Kidney capillary endothelial cell (primary cell): Measurements from ENCODE around the gene PBRM1.
"Not testable (repeated sequence)": the region's sequence is repeated elsewhere in the genome, so short reads cannot be mapped to it uniquely, and the experiment has no call there.

Source experiments
- DNase-seq: peaks from one replicate; pipeline ENCODE4 v3.0.0-alpha.2; 2018; ENCODE audit warnings: low spot score

The PBRM1 gene

DNA sequence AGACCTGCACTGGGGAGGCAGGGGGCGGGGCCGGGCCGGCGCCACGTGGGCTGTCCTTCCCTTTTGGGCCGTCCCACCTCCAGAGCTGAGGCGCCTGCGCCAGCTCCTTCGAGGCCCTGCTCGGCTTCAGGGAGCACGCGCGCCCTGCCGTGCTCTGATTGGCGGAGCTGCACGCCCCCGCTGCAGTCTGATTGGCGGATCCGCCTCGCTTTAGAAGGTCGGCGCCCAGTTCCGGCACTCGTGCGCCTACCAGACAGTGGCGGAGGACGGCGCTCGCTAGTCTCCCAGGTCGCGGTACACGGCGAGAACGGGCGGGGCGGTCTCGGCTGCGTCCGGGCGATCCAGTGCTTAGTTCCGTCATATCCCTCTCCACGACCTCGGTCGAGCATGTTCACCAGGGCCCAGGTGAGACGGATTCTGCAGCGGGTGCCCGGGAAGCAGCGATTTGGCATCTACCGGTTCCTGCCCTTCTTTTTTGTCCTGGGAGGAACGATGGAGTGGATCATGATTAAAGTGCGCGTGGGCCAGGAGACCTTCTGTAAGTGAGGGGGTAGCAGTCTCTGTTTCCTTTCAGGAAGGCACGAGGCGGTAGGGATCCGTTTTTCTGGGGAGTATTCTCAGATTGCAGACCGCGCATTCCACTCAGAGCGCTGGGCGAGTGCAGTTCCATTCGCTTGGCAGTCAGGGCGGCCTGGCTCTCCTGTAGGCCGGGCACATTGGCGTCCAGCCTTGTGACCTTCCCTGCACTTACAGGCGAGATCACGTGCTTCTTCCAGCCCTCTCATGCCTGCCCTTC is 149.1 kb downstream of the PBRM1 start, which contains the start of gene UQCC5:
TSS of gene UQCC5 (plus strand) at position 237 of the 796 bp plus-strand sequence. CDS start at position 388, 151 bp downstream.
- peak; percentile 100 for DNase-seq

DNA sequence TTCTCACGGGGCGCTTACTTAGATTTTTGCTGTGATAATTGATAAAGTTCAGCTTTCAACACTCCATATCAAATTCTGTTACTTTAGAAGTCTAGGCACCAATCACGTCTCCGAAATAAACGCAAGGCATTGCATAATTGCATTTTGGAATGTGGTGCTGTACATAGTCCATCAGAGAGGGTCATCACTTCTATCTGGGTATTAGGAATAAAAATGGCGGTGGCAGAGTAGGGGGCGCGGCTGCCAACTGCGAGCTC is 149.7 kb downstream of the PBRM1 start:
- no peak for DNase-seq

DNA sequence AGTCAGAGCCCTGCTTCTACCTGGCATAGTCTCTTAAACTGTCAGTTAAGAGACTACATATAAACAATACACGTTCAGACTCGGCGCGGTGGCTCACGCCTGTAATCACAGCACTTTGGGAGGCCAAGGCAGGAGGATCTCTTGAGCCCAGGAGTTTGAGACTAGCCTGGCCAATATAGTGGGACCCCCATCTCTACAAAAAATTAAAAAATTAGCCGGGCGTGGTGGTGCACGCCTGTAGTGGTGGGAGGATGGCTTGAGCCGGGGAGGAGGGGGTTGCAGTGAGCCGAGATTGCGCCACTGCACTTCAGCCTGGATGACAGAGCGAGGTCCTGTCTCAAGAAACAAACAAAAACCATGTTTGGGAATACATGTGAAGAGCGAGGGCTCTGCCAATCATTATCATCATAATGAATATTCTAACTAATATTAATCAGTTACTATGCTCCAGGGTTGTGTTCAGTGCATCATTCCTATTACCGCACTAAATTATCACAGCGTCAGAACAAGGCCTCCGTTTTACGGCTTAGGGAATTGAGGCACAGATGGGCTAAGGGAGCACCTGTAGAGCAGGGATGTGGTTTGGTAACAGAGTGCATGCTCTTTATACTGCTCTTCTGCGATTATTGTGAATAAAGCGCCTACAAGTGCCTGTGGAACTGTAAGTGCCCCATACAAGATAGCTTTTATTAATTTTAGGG is 150.2 kb downstream of the PBRM1 start:
- no peak for DNase-seq

DNA sequence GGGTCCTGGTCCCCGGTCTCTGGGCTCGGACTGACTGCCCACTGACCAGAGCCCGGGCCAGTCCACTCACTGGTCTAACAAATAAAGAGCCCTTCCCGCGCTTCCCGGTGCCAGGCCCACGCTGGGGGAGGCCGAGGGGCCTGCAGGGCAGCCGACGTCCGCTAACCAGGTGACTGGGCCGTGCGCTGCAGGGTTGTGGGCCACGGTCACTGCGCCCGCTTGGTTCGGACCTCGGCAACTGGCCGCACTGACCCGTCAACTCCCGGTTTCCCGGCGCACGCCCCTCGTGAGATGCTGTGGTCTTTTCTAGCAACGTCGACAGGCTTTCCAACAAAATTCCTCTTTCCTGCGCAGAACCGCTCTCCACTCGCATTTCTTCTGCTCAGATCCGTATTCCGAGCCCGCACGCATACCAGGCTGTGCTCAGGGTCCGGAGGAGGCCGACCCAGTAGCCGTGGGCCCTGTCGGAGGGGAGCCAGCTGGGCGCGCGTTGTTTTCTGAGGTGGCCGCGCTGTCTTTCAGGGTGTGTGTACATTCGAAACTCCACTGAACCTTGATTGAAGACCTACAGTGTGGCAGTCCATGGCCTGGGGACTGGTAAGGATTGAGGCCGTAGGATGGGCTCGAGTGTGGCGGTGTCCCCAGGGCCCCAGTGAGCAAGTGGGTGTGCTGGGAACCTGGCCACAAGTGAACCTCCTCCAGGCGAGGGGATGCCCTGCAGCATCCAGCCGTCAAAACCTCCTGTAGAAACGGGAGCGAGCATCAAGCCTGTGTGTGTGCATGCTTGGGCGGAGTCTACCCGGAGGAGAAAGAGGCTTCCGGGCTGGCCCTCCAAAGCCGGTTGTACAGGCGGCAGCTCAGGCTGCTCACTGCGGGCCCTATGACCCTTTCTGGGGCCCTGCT is 151.2 kb downstream of the PBRM1 start:
- DNase-seq, result no peak

DNA sequence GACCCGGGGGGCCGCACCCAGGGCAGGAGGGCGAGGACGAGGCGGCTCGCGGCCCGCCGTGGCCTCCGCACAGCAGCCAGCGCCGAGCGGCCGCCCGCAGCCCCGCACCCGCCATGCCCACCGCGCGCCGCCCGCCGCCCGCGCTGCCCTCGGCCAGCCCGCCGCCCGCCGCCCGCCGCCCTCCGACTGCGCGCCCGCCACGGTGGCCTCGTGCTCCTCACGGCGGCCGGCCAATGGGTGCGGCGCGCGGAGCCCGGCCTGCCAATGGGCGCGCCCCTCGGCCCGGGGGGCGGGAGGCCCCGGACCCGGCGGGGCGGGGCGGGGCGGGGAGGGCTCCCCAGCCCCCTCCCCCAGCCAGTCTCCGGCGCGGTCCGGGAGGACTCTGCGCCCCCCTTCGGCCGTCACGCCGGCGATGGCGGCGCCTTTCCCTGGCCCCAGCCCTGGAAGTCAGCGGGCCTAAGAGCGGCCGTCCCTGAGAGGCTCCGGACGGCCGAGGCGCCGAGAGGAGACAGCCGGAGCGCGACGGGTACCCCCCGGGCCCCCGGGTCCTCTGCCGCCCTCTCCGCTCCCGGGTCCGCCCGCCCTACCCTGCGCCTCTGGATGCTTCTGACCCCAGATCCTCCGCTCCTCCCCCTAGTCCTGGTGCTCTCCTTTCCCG is 152.0 kb downstream of the PBRM1 start, which contains the start of gene NT5DC2:
TSS of gene NT5DC2 (minus strand) at position 235 of the 658 bp plus-strand sequence. CDS start at position 115, 120 bp downstream.
- peak; percentile 68 for DNase-seq

DNA sequence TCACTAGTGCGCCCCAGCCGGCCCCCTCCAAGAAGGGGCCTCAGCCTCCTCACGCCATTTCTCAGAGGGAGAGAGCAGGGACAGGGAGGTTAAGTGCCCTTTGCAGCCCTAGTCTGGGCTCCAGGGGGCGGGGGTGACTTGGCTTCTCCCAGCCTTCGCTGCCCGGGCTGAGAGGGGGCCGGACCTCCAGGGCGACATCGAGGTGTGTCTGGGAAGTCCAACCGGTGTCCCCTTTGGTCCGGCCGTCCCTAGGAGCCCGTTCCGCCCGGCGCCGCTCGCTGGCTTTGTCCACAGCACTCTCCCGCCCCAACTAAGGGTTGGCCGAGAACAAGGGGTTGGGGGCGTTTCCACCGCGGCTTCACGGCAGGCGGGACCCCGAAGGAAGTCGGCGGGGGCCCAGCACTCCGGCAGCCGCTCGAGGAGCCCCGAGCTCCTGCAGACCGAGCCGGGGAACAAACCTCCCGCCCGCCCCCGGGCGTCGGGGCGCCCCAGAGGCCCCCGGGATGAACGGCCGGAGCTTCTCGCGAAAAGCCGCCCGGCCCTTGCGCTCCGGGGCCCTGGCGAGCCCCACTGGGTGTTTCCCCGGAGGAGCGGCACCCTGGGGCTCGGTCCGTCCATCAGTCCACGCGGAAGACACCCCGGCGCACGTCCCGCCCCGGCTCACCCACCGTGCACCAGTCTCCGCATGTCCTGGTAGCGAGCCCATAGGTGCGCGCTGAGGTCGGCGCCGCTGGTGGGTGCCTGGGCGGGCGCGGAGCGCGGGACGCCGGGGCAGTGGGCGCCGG is 152.7 kb downstream of the PBRM1 start:
- DNase-seq, result no peak

DNA sequence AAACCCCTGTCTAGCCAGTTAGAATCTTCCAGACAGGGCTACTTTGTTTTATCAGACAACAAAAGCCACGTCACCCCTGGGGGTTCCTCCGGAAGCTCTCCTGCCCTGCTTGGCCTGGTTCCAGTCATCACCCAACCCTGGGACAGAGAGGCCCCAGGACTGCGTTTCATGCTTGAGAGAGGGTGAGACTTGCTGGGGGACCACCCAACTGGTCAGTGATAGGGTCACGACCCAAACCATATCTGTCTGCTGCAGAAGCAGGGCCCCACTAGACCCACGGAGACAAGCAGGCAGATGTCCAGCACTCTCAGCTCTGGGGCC is 153.2 kb downstream of the PBRM1 start:
- peak; percentile 94 for DNase-seq

DNA sequence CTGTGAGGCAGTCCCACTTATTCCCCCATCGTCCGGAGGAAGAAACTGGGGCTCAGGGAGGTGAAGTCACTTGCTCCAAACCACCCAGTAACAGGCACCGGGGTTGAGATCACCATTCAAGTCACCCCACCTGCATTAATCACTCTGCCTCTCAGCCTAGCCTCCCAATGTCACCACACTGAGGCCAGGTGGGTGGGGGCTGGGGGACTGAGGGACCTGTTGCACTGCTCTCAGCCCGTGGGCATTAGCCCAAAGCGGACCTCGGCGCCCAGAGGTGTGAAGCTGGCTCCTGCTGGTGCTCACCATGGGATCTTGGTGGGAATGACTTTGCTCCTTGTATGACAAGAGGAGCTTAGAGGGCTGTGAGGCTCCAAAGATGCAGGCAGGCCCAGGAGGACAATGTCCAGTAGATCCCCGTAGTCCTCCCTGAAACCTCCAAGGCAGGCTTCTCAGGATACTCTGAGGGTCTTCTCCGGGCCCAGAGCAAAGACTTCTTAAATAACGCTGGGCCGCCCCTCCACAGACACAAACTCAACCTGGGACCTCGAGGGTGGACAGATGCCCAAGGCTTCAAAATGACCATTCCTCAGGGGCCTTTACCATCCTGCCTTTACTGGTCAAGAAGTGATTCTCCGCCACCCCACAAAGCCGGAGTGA is 153.7 kb downstream of the PBRM1 start:
- no peak for DNase-seq

DNA sequence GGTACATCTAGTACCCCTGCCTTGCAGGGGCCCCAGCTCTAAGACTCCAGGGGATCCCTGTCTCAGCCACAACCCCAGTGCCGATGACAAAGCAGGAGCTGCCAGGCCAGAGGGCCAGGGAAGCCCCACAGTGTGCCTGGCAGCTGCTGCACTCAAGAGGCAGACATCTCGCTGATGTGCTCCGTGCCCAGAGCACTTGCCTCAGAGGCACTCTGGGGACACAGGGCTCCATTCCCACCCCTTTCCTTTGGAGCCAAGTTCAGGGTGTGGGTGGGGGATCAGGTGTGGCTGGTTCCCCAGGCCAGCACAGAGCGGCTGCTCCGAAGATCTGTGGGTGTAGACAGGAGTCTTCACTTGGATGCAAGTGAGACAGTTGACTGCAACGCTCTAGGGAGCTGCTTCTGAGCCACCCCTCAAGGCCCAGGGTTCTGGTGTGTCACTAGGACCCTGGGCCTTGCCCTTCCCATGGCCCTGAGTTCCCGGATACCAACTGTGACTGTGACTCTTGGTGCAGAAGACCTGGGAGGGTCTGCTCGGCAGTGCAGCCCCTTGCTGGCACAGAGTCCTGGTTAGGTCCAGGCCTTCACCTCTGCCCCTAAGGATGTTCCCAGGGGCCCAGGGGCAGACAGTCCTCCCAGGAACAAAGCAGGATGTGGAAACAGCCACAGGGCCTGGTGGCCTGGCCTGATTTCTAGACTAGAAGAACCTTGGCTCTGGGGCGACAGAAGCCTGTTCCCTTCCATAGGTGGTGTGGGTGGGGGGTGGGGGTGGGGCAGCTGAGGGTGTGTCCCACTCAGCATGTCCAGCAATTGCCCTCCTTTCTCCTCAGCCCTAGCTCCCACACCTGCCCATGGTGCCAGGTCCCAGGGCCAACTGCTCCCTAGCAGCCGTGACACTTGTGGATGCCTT is 154.5 kb downstream of the PBRM1 start:
- no peak for DNase-seq

DNA sequence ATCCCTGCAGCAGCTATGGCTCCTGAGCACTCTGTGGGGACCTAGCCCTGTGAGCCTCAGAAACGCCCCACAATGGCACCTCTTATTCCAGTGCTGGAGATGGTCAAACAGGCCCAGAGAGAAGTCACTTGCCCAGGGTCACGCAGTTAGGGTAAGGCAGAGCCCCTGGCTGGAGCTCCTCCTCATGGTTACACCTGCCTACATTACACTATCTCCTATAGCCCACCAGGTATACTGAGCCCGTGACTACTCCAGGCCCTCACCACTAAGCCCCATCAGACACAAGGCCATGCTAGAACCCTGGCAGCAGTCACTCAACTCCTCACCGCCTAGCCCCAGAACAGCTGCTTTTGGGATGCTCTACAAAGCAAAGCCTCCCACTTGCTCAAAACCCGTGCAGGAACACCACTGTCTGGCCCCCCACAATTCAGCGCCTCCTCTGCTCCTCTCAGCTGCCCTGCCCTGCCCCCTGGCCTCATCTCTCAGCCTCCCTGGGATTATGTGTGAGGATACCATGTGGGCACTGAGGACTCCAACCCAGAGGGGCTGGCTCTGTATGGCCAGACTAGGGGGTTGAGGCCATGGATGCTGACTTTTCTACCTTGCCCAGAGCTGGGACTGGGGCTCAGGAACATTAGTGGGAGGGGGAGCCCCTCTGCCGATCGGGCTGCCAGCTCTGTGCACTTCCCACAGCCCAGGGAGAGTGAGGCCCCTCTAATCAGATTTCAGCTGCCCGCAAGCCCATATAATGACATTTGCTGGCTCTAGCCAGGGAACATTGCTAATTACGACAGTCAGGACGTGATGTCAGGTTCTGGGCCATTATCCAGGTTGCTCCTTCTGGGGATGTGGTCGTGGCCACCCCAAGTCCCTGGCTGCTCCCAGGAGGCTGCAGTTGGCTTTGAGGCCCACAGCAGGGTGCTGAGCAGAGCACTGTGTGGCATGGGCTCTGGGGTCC is 156.1 kb downstream of the PBRM1 start:
- DNase-seq, result no peak

DNA sequence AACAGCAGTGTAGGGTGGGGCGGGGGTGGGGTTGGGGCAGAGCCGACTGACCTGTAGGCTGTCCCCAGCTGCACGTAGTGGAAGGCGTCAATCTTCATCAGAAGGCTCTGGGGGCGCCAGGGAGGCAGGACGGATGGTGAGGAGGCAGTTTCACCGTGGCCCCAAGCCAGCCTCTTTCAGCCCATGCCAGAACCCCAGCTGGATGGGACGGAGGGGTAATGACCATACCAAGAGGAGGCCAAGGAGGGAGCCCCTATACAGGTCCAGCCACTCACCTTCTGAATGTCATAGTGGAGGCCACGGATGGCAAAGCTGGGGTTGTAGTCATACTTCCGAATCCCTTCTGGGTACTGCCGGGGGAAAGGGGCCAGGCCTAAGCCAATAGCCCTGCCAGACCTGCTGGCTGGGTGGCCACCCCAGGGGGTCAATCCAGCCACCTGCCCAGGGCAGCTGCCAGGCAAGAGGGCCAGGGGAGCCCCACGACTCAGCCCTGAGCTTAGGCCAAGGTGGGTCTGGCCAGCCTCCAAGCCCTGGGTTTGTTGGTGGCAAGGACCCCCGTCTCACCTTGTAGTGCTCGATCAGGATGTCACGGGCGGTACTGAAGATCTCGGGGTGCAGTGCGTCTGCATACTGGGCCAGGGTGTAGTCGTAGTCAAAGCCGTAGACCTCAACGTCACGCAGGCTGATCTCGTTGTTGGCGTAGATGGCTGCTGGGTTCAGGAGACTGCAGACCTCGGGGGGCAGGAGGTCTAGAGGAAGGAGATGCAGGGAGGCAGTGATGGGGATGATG is 156.9 kb downstream of the PBRM1 start:
- no peak for DNase-seq

DNA sequence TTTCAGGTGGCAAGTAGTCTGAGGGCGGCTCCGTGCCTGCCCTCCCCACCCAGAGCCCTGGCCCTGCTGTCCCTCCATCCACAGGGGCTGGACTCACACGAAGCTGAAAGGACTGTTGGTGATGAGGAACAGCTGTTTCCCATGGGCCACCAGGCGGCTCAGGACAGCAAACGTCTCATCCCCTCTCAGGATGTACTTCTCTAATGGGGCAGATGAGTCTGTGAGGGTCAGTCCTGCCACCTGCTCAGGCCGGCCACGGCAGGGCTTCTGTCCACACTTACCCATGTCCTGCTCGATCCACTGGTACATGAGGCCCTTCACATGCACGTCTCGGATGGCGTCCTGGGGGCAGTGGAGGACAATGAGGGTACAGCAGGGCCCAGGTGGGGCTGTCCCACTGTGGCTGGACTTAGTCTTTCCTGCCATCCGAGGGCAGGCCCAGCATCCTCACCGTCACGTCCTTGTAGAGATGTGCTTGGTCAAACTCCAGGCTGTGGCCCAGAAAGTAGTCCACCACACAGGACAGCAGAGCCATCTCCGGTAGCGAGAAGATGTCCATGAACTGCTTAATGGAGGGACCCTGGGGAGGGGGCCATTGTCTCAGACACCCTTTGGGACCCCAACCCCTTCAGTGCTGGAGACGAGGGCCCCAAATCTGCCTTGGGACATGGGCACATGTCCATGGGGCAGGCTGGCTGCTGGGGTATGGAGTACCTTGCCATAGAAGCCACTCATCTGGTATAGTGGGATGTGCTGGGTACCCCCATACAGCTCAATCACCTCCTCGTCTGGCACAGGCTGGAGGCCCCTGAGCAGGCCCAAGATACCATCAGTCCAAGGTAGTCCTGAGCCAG is 157.8 kb downstream of the PBRM1 start:
- DNase-seq, result no peak

DNA sequence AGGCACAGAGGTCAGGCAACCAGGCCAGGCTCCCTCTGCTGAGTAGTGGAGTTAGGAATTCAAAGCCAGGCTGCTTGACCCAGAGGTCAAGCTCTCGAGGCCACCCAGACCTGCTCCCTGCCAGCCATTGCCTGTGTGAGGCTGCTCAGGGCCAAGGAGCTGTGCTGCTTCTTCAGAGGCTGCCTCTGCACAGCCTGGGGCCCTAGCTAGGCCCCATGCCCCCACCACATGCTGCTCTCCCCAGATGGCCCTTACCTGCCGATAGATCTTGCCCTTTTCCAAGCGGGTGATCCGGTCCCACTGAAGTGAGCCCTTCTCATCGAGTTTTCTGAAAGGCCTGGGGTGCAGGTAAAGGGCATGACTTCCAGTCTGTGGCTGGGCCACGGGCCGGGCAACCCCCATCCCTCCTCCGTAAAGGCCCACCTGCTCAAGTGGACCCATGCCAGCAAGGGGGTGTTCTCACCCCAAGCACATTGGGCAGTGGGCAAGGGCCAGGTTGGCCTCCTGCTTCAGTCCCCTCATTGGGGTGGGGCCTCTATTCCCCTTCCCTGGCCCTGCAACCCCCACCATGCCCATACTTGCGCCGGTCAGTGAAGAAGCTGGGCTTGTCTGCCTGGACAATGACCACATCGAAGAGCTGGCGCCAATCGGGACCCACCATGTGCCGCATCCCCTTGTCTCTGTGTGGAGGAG is 158.5 kb downstream of the PBRM1 start:
- no peak for DNase-seq

DNA sequence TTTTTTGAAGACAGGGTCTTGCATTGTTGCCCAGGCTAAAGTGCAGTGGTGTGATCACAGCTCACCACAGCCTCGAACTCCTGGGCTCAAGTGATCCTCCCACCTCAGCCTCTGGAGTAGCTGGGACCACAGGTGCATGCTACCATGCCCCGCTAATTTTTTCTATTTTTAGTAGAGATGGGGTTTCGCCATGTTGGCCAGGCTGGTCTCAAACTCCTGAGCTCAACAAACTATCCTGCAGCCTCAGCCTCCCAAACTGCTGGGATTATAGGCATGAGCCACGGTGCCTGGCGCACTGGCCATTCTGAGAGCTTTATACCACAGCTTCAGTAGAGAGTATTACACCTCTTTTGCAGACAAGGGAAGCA is 159.1 kb downstream of the PBRM1 start:
- not testable (repeated sequence) for DNase-seq

DNA sequence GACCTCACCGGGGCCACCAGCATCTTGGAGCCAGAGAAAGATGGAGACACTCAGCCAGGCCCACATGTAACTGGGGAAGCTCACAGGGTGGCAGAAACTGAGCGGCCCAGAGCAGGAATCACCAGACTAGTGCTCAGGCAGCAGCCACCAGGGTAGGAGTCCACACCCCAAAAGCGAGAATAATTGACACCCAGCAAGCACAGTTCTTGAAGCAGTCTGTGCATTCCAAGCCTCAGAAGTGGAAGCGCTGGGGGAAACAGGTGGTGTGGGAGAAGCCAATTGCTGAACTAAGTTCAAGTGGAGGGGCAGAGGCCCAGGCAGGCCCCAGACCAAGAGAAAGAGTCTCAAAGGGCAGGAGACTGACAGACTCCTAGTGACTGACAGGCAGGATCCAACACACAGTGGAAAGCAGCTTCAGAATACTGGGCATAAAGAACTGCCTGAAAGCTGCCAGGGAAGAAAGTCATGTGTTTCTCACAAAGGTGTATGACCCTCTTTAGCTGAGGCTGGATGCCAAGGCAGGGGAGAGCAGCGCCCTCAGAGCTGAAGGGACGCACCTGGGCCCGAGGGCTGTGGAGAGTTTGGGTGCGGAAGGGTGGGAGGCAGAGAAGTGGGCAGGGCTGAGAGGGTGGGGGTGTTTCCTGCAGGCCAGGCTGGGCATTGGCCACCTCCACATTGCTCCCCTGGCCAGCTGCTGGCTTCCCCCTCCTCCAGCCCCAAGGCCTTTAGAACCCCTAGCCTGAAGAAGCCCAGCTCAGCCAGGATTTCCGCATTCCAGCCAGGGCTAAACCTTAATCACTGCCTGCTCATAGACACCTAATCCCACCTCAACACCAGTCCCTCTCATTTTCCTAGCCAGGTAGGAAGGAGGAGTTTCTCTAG is 159.8 kb downstream of the PBRM1 start:
- no peak for DNase-seq
